Chondrocyte (in vitro differentiated cells): Measurements from ENCODE around the gene RNH1. TPM values are rescaled to one million over a fixed set of nuclear protein-coding genes. Genes with fewer than 3 reads are reported as not detected.
A peak's percentile ranks its signal among the peaks of the same experiment; 100 is the strongest.
"Not testable (repeated sequence)": the region's sequence is repeated elsewhere in the genome, so short reads cannot be mapped to it uniquely, and the experiment has no call there.

Source experiments
- DNase-seq: peaks from one replicate; pipeline ENCODE4 v3.0.0; 2021; ENCODE audit warnings: mixed read lengths, low spot score
- H3K27ac Mint-ChIP-seq: one replicate; pipeline ENCODE4 v1.8.0; 2021; ENCODE audit warnings: mild to moderate bottlenecking, moderate library complexity, mixed read lengths; ENCODE audit not compliant: unreplicated experiment
- H3K27me3 Mint-ChIP-seq: 2 replicates; pipeline ENCODE4 v1.8.0; 2021; ENCODE audit warnings: low read depth, mixed read lengths
- H3K36me3 Mint-ChIP-seq: 2 replicates; pipeline ENCODE4 v1.8.0; 2021; ENCODE audit warnings: low read depth, mixed read lengths
- H3K4me1 Mint-ChIP-seq: 2 replicates; pipeline ENCODE4 v1.8.0; 2021; ENCODE audit warnings: low read depth, mild to moderate bottlenecking, mixed read lengths
- H3K4me3 Mint-ChIP-seq: one replicate; pipeline ENCODE4 v1.8.0; 2021; ENCODE audit warnings: mild to moderate bottlenecking, moderate library complexity, mixed read lengths; ENCODE audit not compliant: unreplicated experiment
- H3K9me3 Mint-ChIP-seq: 2 replicates; pipeline ENCODE4 v1.8.0; 2021; ENCODE audit warnings: low read depth, mixed read lengths
- total RNA-seq: library from RNA; stranded (reverse); gene quantifications from 3 replicates; pipeline ENCODE4 v1.2.1, GENCODE V29; 2021
- TF ChIP-seq, protein P1 (sequence below): fragments of 200-600 bp; sonication (generic); IDR thresholded peaks from 2 replicates; pipeline ENCODE4 v1.5.0; 2021; ENCODE audit warnings: antibody characterized with exemption, mild to moderate bottlenecking, moderate library complexity

The RNH1 gene
- total RNA-seq, 1 donor from 2014 or later: 166 TPM

DNA sequence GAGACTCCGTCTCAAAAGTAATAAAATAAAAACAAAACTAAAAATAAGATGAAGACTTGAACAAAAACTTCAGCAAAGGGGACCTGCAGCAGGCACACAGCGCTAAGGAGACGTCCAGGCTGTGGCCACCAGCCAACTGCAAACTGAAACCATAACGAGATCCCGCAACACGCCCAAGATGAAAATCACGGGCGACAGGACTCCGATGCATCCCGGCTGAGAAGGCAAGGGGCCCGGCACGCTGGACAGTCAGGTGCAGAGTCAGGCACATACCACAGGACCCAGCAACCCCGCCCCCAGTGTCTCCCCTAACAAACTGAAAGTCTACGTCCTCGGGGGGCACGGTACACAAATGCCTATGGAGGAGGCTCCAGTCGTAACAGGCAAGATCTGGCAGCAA, 19.1 kb upstream of the RNH1 start:
- Mint-ChIP-seq H3K27me3 (no peaks in the 10 kb centered on the region), H3K4me3 (no peak overlapping the region), H3K36me3 (peaks cover 2% of the 10 kb centered on the region), H3K4me1 (no peaks in the 10 kb centered on the region), H3K27ac (no peak overlapping the region), H3K9me3 (no peaks in the 10 kb centered on the region)
- no peak for DNase-seq
- TF ChIP-seq, protein P1, sequence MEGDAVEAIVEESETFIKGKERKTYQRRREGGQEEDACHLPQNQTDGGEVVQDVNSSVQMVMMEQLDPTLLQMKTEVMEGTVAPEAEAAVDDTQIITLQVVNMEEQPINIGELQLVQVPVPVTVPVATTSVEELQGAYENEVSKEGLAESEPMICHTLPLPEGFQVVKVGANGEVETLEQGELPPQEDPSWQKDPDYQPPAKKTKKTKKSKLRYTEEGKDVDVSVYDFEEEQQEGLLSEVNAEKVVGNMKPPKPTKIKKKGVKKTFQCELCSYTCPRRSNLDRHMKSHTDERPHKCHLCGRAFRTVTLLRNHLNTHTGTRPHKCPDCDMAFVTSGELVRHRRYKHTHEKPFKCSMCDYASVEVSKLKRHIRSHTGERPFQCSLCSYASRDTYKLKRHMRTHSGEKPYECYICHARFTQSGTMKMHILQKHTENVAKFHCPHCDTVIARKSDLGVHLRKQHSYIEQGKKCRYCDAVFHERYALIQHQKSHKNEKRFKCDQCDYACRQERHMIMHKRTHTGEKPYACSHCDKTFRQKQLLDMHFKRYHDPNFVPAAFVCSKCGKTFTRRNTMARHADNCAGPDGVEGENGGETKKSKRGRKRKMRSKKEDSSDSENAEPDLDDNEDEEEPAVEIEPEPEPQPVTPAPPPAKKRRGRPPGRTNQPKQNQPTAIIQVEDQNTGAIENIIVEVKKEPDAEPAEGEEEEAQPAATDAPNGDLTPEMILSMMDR: no peak

DNA sequence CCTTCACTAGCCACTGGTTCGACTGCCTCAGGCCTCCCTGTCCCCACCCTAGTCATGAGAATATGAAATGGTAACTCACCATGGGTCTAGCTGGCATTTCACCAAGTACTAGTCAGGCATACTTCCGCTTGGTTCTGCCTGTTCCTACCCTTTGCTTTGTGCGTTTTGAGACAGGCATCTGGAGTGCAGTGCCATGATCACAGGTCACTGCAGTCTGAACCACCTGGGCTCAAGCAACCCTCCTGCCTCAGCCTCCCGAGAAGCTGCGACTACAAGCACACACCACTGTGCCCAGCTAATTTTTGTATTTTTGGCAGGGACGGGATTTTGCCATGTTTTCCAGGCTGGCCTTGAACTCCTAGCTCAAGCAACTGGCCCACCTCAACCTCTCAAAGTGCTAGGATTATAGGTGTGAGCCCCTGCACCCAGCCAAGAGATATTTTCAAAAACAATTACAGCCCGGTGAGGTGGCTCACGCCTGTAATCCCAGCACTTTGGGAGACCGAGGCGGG, 14.2 kb upstream of the RNH1 start:
- Mint-ChIP-seq H3K27ac (no peak overlapping the region), H3K4me1 (peaks cover 5% of the 10 kb centered on the region), H3K4me3 (no peak overlapping the region), H3K27me3 (no peaks in the 10 kb centered on the region), H3K36me3 (peaks cover 4% of the 10 kb centered on the region), H3K9me3 (peaks cover 7% of the 10 kb centered on the region)
- DNase-seq: no peak
- TF ChIP-seq, protein P1: no peak

DNA sequence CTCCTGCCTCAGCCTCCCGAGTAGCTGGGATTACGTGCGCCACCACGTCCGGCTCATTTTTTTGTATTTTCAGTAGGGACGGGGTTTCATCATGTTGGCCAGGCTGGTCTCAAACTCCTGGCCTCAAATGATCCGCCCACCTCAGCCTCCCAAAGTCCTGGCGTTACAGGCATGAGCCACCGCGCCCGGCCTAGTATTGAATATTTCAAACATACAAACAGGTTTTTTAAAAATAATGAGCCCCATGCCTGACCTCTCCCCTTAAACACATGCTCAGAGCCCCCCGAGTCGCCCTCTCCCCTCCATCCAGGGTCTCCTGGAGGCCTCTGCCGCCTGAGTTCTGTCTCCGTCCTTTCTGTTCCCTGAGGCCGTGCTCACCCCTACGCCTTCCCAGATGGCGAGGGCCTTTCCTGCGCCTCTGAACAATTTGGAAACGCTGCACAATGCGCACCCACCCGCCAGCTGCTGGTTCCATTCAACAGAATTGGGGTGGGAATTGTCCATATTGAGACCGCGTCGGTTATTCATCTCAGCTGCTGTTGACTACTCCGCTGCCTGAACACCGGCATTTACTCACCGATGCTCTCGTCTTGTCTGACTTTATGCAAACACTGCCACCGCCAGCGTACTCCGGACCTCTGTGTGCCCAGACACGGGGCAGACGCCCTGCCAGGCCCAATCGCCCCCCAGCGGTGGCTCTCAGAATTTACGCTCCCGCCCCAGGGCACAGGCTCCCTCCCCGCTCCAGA, 13.6 kb upstream of the RNH1 start:
- H3K36me3 Mint-ChIP-seq: peaks cover 6% of the 10 kb centered on the region
- peaks cover 7% of the 10 kb centered on the region for H3K9me3 Mint-ChIP-seq
- TF ChIP-seq, protein P1: peak; percentile 49
- no peak for DNase-seq
- H3K4me1 Mint-ChIP-seq: peaks cover 5% of the 10 kb centered on the region
- H3K4me3 Mint-ChIP-seq: no peak overlapping the region
- no peak overlapping the region for H3K27ac Mint-ChIP-seq
- H3K27me3 Mint-ChIP-seq: no peaks in the 10 kb centered on the region

DNA sequence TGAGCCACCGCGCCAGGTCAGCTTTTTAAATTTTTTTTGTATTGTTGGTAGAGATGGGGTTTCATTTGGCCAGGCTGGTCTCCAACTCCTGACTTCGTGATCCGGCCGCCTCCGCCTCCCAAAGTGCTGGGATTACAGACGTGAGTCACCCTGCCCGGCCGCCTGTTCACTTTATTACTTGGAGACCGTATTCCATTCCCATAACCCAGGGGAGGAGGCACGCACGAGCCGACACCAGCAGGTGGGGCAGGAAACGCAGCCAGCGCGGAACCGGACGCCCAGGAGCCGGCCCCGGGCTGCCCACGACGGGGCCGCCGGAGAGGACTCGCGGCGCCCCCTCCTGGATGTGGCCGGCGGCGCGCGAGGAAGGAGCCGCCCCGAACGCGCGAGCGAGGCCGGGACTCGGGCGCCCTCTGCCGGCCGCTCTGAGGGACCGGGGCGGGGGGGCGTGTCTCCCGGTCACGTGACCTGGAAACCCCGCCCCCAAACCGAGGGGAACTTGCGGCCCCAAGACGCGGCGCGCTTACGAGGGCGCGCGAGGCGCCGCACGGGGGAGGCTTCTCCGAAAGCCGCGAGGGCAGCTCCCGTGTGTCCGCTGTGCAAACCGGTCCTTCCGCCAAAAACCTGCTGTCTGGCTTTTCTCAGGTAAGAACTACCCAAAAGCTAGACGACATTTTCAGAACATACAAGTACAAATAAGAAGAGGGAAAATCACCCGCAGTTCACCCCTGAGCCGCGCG, 11.6 kb upstream of the RNH1 start:
- Mint-ChIP-seq H3K27ac (peak overlapping the region; percentile 91), H3K36me3 (peaks cover 13% of the 10 kb centered on the region), H3K9me3 (peaks cover 7% of the 10 kb centered on the region), H3K4me1 (peaks cover 5% of the 10 kb centered on the region), H3K27me3 (no peaks in the 10 kb centered on the region), H3K4me3 (peak overlapping the region; percentile 71)
- DNase-seq: no peak
- TF ChIP-seq, protein P1: peak; percentile 100

DNA sequence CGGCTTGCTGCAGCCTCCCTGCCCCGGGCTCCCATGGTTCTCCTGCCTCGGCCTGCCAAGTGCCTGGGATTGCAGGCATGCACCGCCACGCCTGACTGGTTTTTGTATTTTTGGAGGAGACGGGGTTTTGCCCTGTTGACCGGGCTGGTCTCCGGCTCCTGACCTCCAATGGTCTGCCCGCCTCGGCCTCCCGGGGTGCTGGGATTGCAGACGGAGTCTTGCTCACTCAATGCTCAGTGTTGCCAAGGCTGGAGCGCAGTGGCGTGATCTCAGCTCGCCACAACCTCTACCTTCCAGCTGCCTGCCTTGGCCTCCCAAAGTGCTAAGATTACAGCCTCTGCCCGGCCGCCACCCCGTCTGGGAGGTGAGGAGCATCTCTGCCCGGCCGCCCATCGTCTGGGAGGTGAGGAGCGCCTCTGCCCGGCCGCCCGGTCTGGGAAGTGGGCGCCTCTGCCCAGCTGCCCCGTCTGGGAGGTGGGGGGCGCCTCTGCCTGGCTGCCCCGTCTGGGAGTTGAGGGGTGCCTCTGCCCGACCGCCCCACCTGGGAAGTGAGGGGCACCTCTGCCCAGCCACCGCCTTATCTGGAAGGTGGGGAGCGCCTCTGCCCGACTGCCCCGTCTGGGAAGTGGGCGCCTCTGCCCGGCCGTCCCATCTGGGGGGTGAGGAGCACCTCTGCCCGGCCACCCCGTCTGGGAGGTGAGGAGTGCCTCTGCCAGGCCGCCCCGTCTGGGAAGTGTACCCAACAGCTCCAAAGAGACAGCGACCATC, 10.1 kb upstream of the RNH1 start:
- H3K27me3 Mint-ChIP-seq, H3K27ac Mint-ChIP-seq, H3K4me1 Mint-ChIP-seq, H3K9me3 Mint-ChIP-seq, H3K4me3 Mint-ChIP-seq: not testable (repeated sequence)
- DNase-seq: peak; percentile 89
- peaks cover 13% of the 10 kb centered on the region for H3K36me3 Mint-ChIP-seq
